ENCODE data around the gene PRKCG.
A peak's percentile ranks its signal among the peaks of the same experiment; 100 is the strongest.

Gene PRKCG

DNA sequence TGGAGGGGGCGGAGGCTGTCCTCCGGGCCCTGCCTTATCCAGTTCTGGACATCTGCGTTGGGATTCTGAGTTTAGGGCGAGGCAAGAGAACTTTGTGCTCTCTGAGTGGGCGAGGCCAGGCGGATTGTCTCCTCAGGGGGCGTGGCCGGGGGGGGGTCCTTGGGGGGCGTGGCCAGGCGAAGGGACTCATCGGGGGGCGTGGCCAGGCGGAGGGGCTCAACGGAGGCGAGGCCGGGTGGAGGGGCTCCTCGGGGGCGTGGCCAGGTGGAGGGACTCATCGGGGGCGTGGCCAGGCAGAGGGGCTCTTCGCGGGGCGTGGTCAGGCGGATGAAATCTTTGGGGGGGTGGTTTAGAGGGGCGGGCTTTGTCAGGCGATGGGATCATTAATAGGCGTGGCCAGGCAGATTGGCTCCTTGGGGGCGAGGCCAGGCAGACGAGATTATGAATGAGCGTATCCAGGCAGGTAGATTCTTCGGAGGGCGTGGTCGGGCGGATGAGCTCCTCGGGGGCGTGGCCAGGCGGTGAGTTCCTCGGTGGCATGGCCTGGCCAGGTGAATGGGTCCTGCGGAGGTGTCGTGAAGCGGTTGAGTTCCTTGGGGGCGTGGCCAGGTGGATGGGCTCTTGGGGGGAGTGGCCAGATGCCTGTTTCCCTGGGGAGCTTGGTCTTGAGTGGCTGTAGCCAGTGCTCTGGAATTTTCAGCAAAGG lies 16.8 kb downstream of the PRKCG start:
- DNase-seq (ENCODE audit: low read depth in 2 of 2): no peak

DNA sequence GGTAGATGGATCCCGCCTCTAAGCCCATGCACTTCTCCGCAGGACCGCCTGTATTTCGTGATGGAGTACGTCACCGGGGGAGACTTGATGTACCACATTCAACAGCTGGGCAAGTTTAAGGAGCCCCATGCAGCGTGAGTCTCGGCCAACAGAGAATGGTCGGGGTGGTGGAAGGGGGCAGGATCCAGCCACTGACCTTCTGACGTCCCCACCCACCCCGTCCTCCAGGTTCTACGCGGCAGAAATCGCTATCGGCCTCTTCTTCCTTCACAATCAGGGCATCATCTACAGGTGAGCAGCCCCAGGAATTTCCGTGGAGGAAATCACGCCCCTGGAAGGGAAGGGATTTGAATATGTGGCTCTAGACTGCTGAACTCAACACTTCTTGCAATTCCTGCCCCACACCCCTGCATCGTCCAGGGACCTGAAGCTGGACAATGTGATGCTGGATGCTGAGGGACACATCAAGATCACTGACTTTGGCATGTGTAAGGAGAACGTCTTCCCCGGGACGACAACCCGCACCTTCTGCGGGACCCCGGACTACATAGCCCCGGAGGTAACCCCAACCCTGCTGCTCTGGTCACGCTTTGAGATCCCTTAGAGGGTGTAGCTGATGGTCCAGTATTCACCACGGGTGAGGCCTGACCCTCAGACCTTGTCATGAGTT lies 18.3 kb downstream of the PRKCG start:
- no peak for DNase-seq (ENCODE audit: low read depth in 2 of 2)

DNA sequence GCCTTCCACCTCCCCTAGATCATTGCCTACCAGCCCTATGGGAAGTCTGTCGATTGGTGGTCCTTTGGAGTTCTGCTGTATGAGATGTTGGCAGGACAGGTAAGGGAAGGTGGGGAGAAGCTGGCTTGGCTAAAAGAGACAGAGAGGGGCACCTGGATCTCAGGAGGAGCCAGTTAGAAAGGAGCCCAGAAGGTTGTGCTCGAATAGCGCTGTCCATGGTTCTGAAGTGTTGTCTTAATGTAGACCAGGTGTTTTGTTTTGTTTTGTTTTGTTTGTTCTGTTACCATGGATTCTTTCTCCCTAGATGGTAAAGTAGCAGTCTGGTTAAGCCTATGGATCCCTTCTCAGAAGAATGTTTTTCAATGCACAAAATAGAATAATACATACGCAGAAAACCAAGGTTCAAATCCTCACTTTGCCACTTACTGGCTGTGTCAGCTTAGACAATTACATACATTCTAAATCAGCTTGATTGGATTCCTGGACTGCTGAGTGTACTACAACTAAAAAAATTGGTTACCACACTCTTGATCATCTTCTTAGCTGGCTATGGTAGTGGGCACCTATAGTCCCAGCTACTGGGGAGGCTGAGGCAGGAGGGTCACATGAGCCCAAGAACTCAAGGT lies 21.2 kb downstream of the PRKCG start:
- DNase-seq (ENCODE audit: low read depth in 2 of 2): no peak

DNA sequence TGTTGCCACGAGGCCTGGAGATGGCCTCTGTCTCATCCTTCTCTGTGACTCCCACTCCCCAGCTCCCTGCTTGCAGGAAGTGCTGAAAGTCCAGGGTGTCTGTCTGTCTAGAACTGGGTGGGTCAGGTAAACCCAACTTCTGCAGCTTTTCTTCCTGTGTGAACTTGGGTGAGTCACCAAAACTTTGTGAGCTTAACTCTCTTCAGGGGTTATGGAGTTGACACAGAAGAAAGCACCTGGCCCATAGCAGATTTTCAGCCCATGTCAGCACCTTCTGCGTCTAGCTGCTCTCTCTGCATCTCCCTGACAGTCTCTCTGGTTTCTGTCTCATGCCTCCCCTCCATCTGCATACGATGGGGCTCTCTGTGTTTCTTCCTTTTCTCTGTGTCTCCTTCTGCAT lies 22.9 kb downstream of the PRKCG start:
- no peak for DNase-seq (ENCODE audit: low read depth in 2 of 2)

DNA sequence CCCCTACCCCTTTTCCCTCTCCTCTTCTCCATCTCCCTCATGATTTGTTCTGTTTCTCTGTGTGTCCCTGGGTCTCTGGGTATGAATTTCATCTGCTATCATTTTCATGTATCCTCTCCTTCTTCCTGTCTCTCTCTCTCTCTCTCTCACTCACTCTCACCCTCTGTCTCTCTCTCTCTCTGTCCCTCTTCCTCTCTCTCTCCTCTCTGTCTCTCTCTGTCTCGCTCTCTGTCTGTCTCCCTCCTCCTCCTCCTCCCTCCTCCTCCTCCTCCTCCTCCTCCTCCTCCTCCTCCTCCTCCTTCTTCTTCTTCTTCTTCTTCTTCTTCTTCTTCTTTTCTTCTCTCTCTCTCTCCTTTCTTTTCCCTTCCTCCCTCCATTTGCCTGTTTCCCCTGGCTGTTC lies 23.8 kb downstream of the PRKCG start:
- no peak for DNase-seq (ENCODE audit: low read depth in 2 of 2)

DNA sequence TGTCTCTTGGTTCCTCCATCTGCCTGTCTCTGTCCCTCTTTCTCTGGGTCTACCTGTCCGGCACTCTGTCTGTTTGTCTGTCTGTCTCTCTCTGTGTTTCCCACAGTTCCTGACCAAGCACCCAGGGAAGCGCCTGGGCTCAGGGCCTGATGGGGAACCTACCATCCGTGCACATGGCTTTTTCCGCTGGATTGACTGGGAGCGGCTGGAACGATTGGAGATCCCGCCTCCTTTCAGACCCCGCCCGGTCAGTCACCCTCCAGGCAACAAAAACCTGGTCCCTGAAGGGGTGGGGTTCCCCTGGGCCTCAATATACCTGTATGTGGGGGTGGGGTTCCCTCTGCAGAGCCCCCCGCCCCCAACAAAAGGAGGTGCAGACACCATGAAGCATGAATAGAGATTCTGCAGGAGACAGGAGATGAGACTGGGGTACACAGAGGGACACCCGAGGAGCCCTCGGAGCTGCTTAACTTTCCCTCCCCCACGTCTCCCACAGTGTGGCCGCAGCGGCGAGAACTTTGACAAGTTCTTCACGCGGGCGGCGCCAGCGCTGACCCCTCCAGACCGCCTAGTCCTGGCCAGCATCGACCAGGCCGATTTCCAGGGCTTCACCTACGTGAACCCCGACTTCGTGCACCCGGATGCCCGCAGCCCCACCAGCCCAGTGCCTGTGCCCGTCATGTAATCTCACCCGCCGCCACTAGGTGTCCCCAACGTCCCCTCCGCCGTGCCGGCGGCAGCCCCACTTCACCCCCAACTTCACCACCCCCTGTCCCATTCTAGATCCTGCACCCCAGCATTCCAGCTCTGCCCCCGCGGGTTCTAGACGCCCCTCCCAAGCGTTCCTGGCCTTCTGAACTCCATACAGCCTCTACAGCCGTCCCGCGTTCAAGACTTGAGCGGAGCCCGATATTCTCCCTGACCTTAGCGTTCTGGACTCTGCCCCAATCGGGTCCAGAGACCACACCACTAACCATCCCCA lies 24.5 kb downstream of the PRKCG start:
- peak in 1 of 2 donors; percentile 48 for DNase-seq (ENCODE audit: low read depth in 2 of 2)

DNA sequence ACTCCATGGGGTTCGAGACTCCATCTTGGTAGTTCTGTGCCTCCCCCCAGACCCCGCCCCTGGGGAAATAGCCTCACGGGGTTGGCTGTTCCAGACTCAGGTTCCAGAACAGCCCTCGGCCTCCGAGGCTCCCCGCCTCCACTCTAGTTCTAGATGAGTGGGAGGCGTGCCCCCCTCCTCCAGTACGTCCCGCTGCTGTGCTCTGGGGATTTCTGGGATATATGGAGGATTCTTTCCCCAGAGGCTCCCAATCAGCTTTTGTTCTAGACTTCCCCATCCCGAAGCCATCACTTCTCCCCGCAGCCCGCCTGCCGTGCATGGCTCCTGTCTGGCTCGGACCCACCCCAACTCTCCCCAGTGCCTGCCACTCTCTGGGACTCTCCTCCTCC lies 25.2 kb downstream of the PRKCG start:
- DNase-seq (ENCODE audit: low read depth in 2 of 2): no peak

DNA sequence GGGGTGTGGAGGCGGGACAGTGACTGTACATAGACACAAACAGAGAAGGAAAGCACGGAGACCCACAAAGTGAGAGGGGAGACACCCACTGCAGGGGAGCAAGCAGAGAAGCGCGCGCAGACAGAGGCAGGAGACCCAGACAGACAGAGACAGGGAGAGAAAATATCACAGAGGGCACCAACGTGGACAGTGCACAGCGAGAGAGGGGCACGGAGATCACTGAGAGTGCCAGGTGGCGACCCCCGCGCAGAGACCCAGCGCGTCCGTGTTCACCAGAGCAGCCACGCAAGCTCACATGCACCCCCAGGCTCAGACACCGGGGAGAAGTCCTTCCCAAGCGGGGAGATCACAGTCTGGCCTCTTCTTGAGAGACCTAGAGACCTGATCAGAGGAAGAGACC lies 25.7 kb downstream of the PRKCG start:
- no peak for DNase-seq (ENCODE audit: low read depth in 2 of 2)

DNA sequence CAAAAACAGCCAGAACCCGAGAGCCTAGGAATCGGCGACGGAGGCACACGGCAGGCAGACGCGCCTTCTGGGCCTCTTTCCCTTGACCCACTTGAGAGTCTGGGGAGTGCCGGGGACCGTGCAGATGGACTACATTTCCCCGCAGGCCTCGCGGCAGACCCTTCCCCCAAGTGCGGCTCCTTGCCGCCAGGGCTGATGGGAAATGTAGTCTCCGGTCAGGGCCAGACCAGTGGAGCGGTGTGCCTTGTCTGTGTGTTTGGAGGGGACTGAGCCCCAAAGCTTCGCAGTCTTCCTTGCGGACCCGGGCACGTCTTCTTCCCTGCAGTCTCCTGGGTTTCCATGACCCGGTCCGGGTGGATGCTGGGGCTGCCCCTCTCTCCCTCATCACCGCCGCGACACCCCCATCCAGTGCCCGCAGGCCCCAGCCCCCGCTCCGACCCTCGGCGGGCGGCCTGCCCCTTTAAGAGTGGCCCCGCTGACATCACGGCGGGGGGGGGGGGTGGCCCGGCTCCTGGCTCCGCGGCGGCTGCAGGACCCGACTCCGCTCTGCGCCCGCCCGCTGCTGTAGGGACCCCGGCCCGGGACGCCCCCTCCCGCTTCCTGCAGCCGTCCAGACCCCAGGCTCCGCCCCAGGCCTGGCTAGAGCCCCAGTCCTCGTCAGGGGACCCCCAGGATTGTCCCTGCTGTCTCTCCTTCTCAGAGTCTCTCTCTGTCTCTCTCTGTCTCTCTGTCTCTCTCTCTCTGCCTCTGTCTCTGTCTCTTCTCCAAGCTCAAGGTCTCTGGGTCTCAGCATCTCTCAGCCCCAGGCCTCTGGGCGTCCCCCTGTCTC lies 26.3 kb downstream of the PRKCG start:
- no peak for DNase-seq (ENCODE audit: low read depth in 2 of 2)

DNA sequence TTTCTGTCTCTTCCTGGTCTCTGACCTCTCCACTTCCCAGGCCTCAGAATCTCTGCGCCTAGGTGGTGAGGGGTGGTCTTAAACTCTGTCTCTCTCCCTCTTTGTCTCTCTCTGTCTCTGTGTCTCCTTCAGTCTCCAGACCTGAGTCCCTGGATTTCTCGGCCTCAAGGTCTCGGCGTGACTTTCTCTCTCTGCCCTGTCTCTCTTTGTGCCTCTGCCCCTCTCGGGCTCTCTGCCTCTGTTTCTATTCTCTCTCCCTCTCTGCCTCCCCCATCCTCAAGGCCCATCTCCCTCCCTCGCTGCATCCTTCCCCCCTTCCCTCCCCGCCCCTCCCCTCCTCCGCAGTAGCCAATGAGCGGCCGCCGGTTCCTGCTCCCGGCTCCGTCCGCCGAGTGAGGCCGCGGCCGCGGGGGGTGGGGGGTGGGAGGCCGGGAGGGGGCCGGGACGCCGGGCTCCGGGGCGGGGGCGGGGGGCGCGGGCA lies 27.0 kb downstream of the PRKCG start, which contains the start of gene CACNG7:
Gene CACNG7, plus strand, starts transcription at position 344 of the 481 bp plus-strand sequence. CDS start 3,554 bp downstream, outside the sequence.
- DNase-seq (ENCODE audit: low read depth in 2 of 2): no peak

DNA sequence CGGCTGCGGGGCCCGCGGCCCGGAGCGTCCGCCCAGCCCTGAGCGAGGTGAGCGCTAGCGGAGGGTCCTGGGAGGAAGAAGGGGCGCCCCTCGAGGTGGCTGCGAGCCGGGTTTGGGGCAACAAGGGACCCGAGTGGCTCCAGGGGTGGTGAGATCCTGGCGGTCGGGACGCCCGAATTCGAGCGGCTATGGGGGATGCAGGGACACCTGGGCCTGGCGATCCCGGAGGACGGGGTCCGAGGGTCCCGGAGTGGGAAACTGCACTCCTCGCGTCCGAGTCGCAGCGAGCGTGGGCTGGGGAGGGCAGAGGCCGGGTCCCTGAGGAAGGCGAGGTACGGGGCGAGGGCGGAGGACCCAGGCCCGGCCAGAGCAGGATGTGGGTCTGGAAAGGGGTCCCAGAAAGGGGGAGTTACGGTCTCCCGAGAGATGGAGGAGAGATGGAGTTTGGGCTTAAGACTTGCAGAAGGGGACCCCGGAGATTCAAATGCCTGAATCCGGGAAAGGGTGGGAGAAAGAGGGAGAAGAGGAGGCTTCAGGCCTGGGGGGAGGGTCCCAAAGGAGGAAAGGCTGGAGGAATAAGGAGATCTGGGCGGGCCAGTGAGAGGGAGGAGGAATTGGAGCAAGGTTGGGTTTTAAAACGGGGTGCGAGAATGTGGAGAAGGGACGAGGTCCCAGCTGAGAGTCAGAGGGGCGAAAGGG lies 27.6 kb downstream of the PRKCG start:
- no peak for DNase-seq (ENCODE audit: low read depth in 2 of 2)

DNA sequence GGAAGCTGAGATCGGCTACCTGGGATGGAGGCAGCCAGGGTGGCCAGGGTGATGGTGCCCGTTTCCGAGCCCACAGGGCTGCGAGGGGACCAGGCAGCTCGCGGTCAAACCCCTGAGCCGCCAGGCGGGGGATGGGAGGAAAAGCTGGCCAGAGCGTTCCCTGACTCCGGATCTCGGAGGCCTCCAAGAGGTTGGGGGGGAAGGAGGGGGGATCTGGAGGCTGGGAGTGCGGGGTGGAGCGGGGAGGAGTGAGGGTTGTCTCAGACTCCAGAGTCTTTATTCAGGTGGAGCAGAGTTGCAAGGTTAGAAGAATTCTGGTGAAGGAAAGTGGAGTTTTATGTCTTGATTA lies 28.1 kb downstream of the PRKCG start:
- no peak for DNase-seq (ENCODE audit: low read depth in 2 of 2)

DNA sequence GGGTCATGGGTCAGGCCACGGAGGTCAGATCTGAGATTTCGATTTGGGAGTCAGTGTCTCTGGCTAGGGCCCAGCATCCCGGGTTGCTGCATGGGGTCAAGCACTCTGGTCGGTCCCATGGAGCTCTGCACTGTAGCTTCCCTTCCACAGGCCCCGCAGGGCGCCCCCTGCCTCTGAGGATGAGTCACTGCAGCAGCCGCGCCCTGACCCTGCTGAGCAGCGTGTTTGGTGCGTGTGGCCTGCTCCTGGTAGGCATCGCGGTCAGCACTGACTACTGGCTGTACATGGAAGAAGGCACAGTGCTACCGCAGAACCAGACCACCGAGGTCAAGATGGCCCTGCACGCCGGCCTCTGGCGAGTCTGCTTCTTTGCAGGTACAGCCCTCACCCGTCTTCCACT lies 30.7 kb downstream of the PRKCG start:
- no peak for DNase-seq (ENCODE audit: low read depth in 2 of 2)

DNA sequence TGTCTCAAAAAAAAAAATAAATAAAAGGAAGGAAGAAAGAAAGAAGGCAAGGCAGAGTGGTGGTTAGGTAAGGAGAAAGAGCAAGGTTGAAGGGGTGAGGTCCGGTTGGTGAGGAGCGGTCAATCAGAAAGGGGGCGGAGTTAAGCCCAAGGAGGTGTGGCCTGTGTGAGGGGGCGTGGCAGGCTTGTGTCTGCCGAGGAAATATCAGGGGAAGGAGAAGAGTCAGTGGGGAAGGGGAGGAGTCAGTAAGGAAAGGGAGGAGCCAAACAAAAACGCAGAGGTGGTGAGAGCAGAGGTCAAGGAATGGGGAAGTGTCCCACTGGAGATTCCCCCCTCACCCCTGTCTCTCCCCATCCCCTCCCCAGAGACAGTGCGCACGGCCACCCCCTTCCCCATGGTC lies 33.0 kb downstream of the PRKCG start:
- DNase-seq (ENCODE audit: low read depth in 2 of 2): no peak

DNA sequence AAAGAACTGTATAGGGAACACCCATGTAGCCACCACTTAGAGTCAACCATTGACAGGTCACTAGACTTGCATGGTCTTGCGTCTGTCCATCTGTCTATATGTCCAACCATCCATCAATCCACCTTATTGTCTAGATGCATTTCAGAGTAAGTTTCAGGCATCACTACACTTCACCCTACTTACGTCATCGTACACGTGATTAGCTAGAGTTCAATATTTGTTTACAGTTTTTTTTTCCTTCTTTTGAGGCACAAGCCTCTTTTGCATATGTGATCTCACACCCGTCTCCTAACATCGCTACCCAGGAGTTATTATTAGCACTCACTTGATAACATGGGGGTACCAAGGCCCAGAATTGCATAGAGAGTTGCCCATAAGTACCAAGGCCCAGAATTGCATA lies 34.0 kb downstream of the PRKCG start:
- DNase-seq (ENCODE audit: low read depth in 2 of 2): no peak

DNA sequence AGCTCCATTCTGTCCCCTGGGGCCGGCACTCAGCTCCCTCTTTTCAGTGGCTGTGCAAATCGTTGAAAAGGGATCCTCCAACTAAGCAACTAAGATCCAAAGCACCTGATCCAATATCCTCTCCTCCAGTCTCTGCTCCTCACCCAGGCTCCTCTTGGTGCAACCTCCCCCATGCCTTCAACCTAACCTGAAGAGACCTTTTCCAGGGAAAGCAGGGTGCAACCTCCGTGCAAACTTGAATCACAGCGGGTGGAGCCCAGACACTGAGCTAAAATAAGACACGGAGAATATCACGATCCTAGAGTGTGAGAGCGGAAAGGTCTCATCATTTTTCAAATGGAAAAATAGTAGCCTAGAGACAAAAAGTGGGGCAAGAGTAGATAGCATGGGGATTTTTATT lies 35.4 kb downstream of the PRKCG start:
- DNase-seq (ENCODE audit: low read depth in 2 of 2): no peak

DNA sequence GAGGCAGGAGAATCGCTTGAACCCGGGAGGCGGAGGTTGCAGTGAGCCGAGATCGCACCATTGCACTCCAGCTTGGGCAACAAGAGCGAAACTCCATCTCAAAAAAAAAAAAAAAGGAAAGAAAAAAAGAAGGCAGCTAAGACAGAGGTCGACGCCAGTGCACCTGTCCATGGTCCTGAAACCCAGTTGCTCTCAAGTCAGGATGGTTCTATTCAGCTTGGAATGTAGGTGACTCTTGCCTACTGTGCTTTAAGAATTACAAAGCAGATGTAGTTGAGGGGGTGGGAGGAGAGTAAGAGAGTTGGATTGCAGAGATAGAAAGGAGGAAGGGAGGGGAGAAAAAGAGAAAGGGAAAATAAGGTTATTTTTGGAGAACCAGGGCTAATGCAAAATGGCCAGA lies 45.7 kb downstream of the PRKCG start:
- no peak for DNase-seq (ENCODE audit: low read depth in 2 of 2)

DNA sequence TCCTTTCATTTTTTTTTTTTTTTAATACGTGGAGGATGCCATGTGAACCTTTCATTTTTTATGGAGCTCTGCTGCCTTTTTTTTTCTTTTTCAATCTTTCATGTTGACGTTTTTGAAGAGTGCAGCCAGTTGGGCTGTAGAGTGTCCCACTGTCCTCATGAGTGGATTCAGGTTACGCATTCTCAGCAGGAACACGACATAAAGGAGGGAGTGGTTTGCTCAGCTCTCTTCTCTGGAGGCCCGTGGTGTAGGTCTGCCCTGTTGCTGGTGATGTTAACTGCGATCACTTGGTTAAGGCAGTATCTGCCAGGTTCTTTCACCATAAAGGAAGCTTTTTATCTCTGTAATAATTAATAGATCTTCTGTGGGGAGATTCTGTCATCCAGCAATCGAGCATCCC lies 54.0 kb downstream of the PRKCG start:
- no peak for DNase-seq (ENCODE audit: low read depth in 2 of 2)

DNA sequence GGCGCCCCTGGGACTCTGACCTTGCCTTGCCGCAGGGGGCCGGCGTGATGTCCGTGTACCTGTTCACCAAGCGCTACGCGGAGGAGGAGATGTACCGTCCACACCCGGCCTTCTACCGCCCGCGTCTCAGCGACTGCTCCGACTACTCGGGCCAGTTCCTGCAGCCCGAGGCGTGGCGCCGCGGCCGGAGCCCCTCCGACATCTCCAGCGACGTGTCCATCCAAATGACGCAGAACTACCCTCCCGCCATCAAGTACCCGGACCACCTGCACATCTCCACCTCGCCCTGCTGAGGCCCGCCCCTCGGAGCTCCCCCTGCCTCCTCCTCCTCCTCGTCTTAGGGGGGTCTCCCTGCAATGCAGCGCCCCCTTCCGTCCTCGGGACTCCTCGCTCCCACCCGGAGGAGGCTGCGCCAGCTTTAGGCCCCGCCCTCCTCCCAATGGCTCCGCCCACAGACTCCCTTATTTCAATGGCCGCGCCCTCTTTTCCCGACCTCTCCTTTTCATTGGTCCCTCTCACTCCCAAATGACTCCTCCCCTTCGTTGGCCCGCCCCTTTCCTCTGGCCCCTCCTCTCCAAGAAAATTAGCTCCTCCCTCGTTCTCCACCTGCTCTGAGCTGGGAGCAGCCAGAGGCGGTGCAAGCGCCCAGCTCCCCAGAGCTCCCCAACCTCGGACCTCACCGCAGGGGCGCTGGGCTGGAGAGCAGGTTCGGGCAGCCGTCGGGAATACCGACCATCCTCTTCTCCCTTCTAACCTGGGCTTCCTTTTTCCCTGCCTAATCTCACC lies 60.2 kb downstream of the PRKCG start:
- no peak for DNase-seq (ENCODE audit: low read depth in 2 of 2)

DNA sequence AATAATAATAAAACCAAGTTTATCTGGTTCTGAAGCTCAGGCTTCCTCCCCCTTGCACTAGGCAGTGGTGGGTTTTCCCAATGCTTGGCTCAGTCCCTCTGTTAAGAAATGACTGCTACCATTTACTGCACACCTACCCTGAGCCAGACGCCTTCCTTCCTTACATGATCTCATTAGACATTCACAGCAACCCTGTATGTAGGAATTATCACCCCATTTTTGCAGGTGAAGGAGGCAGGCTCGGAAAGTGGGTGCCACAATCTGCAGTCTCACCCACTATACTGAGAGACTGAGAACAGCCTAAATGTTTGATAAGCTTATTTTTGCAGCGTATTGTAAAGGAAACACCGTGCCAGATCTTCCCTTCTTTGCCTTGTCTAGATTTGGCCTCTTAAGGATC lies 62.4 kb downstream of the PRKCG start:
- DNase-seq (ENCODE audit: low read depth in 2 of 2): no peak
